Mesothelial cell of epicardium (in vitro differentiated cells): ENCODE data around the gene CRELD2. TPM values are rescaled to one million over a fixed set of nuclear protein-coding genes. Genes with fewer than 3 reads are reported as not detected.
A peak's percentile ranks its signal among the peaks of the same experiment; 100 is the strongest.
"Not testable (repeated sequence)": the region's sequence is repeated elsewhere in the genome, so short reads cannot be mapped to it uniquely, and the experiment has no call there.

ENCODE experiments used
- DNase-seq, 2 experiments: peaks; one replicate each; pipeline ENCODE4 v3.0.0; 2021; ENCODE audit warnings: low spot score in 2 of 2; ENCODE audit not compliant: unreplicated experiment in 2 of 2
- H3K27ac Mint-ChIP-seq: 2 replicates; pipeline ENCODE4 v1.8.0; 2021; ENCODE audit warnings: mixed read lengths
- H3K27me3 Mint-ChIP-seq: 2 replicates; pipeline ENCODE4 v1.8.0; 2021; ENCODE audit warnings: low read depth, mixed read lengths
- H3K36me3 Mint-ChIP-seq: 2 replicates; pipeline ENCODE4 v1.8.0; 2021; ENCODE audit warnings: mixed read lengths
- H3K4me1 Mint-ChIP-seq: 2 replicates; pipeline ENCODE4 v1.8.0; 2021; ENCODE audit warnings: mixed read lengths
- H3K4me3 Mint-ChIP-seq: 2 replicates; pipeline ENCODE4 v1.8.0; 2021; ENCODE audit warnings: mild to moderate bottlenecking, moderate library complexity, mixed read lengths
- H3K9me3 Mint-ChIP-seq: 2 replicates; pipeline ENCODE4 v1.8.0; 2021; ENCODE audit warnings: mixed read lengths
- total RNA-seq: library from RNA; stranded (reverse); gene quantifications from 3 replicates; pipeline ENCODE4 v1.2.1, GENCODE V29; 2021
- TF ChIP-seq, protein P1 (sequence below): fragments of 200-600 bp; sonication (generic); IDR thresholded peaks from one replicate; pipeline ENCODE4 v1.5.0; 2021; ENCODE audit warnings: antibody characterized with exemption; ENCODE audit not compliant: unreplicated experiment

The CRELD2 gene
- total RNA-seq, 1 donor from 2014 or later: 41.4 TPM

DNA sequence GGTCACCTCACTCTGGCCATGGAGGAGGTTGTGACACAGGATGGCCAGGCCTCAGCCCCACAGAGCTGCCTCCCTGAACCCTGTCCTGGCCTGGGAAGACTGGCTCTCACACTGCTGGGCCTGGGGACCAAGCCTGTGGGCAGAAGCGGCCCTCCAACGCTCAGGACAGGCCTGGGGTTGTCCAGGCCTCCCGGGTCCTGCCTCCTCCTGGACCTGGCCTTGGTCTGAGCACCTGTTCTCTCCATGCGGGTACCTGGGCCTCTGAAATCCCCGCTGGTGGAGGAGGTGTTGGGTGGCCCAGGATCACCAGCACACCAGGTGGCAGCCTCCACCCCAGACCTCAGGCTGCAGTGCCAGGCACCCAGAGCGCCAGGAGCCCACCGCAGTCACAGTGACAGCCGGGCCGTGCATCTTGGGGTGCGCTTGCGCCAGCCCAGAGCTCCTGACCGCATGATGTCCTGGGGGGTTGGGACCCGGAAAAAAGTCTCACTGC, 26.0 kb downstream of the CRELD2 start:
- H3K4me3 Mint-ChIP-seq: no peak overlapping the region
- TF ChIP-seq, protein P1, sequence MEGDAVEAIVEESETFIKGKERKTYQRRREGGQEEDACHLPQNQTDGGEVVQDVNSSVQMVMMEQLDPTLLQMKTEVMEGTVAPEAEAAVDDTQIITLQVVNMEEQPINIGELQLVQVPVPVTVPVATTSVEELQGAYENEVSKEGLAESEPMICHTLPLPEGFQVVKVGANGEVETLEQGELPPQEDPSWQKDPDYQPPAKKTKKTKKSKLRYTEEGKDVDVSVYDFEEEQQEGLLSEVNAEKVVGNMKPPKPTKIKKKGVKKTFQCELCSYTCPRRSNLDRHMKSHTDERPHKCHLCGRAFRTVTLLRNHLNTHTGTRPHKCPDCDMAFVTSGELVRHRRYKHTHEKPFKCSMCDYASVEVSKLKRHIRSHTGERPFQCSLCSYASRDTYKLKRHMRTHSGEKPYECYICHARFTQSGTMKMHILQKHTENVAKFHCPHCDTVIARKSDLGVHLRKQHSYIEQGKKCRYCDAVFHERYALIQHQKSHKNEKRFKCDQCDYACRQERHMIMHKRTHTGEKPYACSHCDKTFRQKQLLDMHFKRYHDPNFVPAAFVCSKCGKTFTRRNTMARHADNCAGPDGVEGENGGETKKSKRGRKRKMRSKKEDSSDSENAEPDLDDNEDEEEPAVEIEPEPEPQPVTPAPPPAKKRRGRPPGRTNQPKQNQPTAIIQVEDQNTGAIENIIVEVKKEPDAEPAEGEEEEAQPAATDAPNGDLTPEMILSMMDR: no peak
- no peaks in the 10 kb centered on the region for H3K9me3 Mint-ChIP-seq
- H3K27me3 Mint-ChIP-seq: no peaks in the 10 kb centered on the region
- peaks cover 29% of the 10 kb centered on the region for H3K4me1 Mint-ChIP-seq
- H3K27ac Mint-ChIP-seq: no peak overlapping the region
- no peaks in the 10 kb centered on the region for H3K36me3 Mint-ChIP-seq
- DNase-seq: no peak

DNA sequence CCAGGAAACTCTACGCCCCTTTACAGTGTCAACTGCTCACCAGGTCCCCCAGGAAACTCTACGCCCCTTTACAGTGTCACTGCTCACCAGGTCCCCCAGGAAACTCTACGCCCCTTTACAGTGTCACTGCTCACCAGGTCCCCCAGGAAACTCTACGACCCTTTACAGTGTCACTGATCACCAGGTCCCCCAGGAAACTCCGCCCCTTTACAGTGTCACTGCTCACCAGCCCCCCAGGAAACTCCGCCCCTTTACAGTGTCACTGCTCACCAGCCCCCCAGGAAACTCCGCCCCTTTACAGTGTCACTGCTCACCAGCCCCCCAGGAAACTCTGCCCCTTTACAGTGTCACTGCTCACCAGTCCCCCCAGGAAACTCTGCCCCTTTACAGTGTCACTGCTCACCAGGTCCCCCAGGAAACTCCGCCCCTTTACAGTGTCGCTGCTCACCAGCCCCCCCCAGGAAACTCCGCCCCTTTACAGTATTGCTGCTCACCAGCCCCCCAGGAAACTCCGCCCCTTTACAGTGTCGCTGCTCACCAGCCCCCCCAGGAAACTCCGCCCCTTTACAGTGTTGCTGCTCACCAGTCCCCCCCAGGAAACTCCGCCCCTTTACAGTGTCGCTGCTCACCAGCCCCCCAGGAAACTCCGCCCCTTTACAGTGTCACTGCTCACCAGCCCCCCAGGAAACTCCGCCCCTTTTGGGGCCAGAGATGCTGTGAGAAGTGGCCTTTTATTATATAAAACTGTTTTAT, 26.8 kb downstream of the CRELD2 start:
- Mint-ChIP-seq H3K4me1 (peaks cover 32% of the 10 kb centered on the region), H3K27ac (peak overlapping the region; percentile 85)
- not testable (repeated sequence) for DNase-seq, H3K9me3 Mint-ChIP-seq, H3K36me3 Mint-ChIP-seq, H3K4me3 Mint-ChIP-seq, H3K27me3 Mint-ChIP-seq

DNA sequence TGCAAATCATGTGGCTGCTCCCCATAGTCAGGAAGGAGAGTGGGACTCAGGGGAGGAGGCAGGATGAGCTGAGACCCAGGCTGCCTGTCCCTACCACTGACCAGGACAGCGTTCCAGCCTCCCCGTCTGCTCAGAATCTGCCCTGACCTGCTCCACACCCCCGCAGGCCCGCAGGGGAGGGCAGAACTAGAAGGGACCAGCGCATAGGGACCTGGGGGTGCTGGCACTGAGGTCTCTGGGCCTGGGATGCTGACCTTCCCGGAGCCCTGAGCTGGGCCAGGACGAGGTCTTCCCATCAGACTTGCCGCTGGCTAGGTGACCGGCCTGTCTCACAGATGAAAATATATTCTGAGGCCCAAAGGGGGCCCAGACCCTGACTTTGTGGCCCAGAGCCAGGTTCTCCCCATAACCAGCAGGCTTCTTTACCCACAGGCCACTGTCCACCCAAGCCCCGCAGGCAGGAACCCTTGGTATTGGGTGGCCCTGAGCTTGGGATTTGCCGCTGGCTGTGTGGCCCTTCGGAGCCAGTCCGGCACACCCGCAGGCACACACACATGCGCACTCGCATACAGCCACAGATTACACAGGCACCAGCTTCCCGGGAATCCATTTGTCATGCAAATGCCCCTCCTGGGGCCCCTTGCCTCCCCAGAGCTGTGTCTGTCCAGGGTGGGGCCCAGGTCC, 28.3 kb downstream of the CRELD2 start:
- H3K9me3 Mint-ChIP-seq: no peaks in the 10 kb centered on the region
- peaks cover 29% of the 10 kb centered on the region for H3K4me1 Mint-ChIP-seq
- H3K27me3 Mint-ChIP-seq: no peaks in the 10 kb centered on the region
- H3K27ac Mint-ChIP-seq: peak overlapping the region; percentile 80
- H3K4me3 Mint-ChIP-seq: no peak overlapping the region
- no peaks in the 10 kb centered on the region for H3K36me3 Mint-ChIP-seq
- DNase-seq: no peak
- TF ChIP-seq, protein P1: no peak

DNA sequence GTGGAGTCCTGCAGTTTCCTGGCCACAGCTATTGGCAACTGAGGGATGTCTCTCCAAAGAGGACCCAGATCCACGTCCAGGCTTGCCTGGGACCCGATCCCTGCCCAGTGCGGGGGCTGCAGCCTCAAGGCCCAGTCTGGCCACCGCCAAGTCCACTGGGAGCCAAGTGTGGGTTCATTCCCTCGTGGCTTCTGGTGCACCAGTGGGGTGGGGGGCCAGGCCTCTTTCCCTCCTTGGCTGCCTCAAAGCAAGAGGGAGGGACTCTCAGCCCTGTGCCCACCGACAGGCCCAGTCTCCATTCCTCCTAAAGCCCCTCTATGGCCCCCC, 28.8 kb downstream of the CRELD2 start:
- Mint-ChIP-seq H3K27ac (peak overlapping the region; percentile 80), H3K27me3 (no peaks in the 10 kb centered on the region), H3K4me3 (no peak overlapping the region), H3K4me1 (peaks cover 34% of the 10 kb centered on the region), H3K36me3 (no peaks in the 10 kb centered on the region), H3K9me3 (no peaks in the 10 kb centered on the region)
- no peak for DNase-seq
- TF ChIP-seq, protein P1: no peak

DNA sequence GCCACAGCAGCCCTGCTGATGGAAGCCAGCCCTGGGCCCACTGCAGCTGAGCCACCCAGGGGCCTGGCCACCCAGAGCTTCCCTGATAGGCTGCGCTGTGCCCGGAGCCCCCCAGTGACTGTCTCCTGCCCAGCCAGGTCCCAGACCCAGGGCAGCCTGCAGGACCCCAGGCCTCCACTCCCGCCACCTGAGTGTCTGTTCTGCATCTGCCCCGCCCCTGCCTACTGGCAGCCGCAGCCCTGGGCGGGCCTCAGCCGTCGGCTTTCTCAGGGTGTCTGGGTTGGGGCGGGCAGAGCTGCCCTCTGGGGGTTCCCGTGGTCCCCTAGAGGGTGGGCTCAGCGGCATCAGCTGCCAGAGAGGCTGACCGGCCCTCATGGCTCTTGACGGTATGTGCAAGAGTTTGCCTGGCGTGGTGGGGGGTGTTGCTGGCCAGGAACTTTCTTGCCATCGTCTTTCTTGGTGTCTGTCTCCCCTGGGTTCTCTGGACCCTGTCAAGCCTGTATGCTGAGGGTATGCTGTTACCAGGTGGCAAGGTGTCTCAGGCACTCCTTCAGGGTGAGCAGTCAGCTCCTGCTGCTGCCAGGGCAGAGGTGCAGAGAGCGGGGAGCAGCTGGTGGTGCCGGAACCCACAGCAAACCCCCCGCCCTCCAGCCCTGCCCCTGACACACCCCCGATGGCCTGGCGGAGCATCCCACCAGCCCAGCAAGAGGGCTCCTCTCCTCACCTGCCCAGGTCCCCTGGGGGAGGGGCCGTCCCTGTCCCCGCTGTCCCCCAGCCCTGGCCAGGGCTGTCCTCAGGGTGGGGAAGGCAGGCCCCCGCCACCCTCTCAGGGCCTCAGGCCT, 29.9 kb downstream of the CRELD2 start:
- H3K36me3 Mint-ChIP-seq: no peaks in the 10 kb centered on the region
- H3K27ac Mint-ChIP-seq: peak overlapping the region; percentile 83
- no peaks in the 10 kb centered on the region for H3K27me3 Mint-ChIP-seq
- no peak overlapping the region for H3K4me3 Mint-ChIP-seq
- no peak for DNase-seq
- TF ChIP-seq, protein P1: no peak
- H3K9me3 Mint-ChIP-seq: no peaks in the 10 kb centered on the region
- peaks cover 39% of the 10 kb centered on the region for H3K4me1 Mint-ChIP-seq
